ENCODE results near the gene RAB40B.

Gene RAB40B

GRCh38 chr17:82647593-82648164 is 50.8 kb downstream of the RAB40B start:
- no peak for DNase-seq

GRCh38 chr17:82645516-82645915 is 53.0 kb downstream of the RAB40B start:
- no peak for DNase-seq

GRCh38 chr17:82644148-82644547 is 54.4 kb downstream of the RAB40B start:
- no peak for DNase-seq

GRCh38 chr17:82642022-82642421 is 56.5 kb downstream of the RAB40B start:
- no peak for DNase-seq

- no peak for DNase-seq
Observed at GRCh38 chr17:82640036-82640435, 58.5 kb downstream of the RAB40B start.

GRCh38 chr17:82639628-82640027 is 58.9 kb downstream of the RAB40B start:
- DNase-seq = no peak

GRCh38 chr17:82638183-82638773 is 60.2 kb downstream of the RAB40B start:
- DNase-seq = no peak

GRCh38 chr17:82636626-82637598 is 61.6 kb downstream of the RAB40B start:
- DNase-seq = no peak

- DNase-seq = no peak
Observed at GRCh38 chr17:82633343-82633742, 65.2 kb downstream of the RAB40B start.

GRCh38 chr17:82632451-82632850 is 66.0 kb downstream of the RAB40B start:
- DNase-seq = no peak

GRCh38 chr17:82631544-82631943 is 67.0 kb downstream of the RAB40B start:
- DNase-seq = no peak

- DNase-seq = no peak
Observed at GRCh38 chr17:82630212-82630611, 68.3 kb downstream of the RAB40B start.

GRCh38 chr17:82629748-82630147 is 68.8 kb downstream of the RAB40B start:
- no peak for DNase-seq

GRCh38 chr17:82627405-82627804 is 71.1 kb downstream of the RAB40B start:
- no peak for DNase-seq

GRCh38 chr17:82623707-82624106 is 74.8 kb downstream of the RAB40B start:
- no peak for DNase-seq

- no peak for DNase-seq
Observed at GRCh38 chr17:82619641-82620040, 78.9 kb downstream of the RAB40B start.

- DNase-seq = no peak
Observed at GRCh38 chr17:82619211-82619610, 79.3 kb downstream of the RAB40B start.

GRCh38 chr17:82616021-82616711 is 82.3 kb downstream of the RAB40B start:
- no peak for DNase-seq

GRCh38 chr17:82615084-82616020 is 83.1 kb downstream of the RAB40B start:
- no peak for DNase-seq

- DNase-seq = no peak
Observed at GRCh38 chr17:82614095-82614631, 84.3 kb downstream of the RAB40B start.

- no peak for DNase-seq
Observed at GRCh38 chr17:82613283-82614094, 85.0 kb downstream of the RAB40B start.

Measured in KG1 (cell line).